Measurements from ENCODE around the gene BPI.
"Not testable (repeated sequence)": the region's sequence is repeated elsewhere in the genome, so short reads cannot be mapped to it uniquely, and the experiment has no call there.

BPI gene

DNA sequence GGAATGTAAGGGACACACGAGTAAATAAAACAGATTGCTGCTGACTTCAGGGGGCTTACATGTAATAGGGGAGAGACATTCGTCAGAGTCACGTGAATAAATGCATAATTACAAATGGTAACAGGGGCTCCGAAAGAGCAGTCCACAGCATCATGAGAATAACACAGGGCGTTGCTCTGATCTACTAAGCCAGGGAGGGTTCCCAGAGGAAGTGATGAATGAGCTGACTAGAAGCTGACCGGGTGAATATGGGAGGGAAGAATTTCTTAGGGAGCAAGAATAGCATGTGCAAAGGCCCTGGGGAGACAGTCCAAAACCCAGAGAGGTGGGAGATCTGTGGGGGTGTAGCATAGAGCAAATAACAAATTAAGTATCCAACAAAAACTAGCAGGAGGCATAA, 2.4 kb downstream of the BPI start:
- DNase-seq: no peak

DNA sequence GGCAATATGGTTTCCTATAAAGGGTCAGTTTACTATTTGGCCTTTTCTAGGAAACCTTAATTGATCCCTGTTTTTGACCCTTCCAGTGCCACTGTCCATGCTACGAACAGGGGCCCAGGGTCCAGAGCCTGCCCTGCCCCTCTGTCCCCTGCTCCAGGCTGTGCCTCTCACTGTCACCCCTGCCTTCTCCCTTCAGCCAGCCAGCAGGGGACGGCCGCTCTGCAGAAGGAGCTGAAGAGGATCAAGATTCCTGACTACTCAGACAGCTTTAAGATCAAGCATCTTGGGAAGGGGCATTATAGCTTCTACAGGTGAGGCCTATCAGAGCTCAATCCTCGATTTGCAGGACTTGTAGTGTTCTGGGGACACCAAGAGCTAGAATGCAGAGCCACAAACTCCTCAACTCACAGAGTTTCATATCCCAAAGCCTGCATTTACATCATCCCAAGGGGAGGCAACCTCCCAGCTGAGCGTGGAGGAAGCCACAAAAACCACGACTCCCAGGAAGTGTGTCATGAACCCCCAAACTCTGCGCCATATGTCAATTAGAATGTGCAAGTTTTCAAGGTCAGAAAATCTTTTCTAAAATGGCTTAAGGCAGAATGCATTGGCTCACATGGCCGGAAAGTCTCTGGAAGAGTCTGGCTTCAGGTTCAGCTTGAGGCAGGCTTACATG, 3.6 kb downstream of the BPI start:
- DNase-seq: no peak

DNA sequence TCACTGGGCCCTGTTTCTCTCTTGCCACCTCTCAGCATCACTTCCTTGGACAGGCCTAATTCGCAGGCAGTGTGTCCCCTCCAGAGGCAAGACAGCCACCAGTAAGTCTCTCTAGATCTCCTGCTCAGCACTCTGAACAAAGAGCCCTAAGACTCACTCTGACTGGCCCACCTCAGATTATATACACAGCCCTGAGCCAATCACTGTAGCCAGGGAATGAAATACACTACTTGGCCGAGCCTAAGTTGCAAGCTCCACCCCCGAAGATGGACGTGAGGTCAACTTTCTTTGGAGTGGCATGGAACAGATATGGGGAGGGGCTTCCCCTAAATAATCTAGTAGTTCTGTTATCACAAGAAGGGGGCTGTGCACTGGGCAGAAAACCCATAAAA, 4.1 kb downstream of the BPI start:
- DNase-seq: no peak

DNA sequence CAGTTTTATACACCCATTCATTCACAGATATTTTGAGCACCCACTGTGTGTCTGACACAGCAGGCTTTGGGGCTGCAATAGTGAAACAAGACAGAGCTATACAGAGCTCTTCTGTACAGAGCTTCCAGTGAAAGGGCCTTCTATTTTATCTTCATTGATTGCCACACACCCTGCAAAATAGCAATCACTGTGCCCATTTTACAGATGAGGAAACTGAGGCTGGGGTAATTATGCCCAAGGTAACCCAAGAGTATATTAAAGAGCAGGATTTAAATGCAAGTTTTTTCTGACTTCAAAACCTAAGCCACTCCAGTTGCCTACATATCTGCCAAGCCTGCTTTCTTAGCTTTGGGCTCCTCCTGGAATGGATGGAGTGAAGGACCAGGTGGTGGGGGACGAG, 4.5 kb downstream of the BPI start:
- no peak for DNase-seq

DNA sequence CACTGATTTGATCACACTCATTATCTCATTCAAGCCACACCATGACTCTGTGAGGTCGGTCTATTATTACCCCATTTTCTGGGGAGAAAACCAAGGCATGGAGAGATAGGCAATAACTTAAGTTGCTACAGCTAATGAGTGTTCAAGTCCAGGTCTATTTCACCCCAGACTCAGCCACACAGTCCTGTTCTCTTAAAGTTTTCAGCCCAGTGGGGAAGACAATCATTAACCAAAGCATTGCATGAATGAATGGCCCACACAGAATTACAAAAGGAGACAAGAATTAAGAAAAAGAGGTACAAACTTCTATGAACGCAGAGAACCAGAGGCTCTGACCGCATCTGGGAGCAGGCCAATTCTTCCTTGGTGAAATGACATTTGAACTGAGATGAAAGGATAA, 7.1 kb downstream of the BPI start:
- DNase-seq: no peak

DNA sequence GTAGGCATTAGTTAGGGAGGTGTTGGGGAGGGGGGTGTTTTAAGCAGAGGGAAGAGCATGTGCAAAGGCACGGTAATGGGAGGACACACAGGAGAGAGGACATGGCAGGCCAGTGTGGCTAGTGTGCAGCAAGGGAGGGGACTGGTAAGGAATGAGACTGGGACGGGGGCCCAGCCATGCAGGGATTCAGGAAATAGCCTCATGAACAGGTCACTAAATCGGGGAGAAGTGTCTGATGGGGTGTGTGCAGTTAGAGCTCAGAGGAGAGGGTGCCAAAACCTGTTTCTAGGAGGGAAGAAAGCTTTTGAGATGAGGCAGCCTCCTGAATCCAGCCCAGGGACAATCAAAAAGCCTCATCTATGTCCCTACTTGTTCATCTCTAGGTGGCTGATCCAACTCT, 7.5 kb downstream of the BPI start:
- no peak for DNase-seq

DNA sequence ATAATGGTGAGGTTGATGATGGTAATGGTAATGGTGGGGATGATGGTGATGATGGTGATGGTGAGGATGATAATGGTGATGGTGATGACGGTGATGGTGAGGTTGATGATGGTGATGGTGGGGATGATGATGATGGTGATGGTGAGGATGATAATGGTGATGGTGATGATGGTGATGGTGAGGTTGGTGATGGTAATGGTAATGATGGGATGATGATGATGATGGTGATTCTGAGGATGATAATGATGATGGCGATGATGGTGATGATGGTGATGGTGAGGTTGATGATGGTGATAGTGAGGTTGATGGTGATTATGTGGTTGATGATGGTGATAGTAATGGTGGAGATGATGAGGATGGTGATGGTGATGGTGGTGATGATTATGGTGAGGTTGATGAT, 9.7 kb downstream of the BPI start:
- no peak for DNase-seq

DNA sequence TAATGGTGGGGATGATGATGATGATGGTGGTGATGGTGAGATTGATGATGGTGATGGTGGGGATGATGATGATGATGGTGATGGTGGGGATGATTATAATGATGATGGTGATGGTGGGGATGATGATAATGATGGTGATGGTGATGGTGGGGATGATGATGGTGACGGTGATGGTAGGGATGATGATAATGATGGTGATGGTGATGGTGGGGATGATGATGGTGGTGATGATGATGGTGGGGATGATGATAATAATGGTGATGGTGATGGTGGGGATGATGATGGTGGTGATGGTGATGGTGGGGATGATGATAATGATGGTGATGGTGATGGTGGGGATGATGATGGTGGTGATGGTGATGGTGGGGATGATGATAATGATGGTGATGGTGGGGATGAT, 10.4 kb downstream of the BPI start:
- DNase-seq: not testable (repeated sequence)

DNA sequence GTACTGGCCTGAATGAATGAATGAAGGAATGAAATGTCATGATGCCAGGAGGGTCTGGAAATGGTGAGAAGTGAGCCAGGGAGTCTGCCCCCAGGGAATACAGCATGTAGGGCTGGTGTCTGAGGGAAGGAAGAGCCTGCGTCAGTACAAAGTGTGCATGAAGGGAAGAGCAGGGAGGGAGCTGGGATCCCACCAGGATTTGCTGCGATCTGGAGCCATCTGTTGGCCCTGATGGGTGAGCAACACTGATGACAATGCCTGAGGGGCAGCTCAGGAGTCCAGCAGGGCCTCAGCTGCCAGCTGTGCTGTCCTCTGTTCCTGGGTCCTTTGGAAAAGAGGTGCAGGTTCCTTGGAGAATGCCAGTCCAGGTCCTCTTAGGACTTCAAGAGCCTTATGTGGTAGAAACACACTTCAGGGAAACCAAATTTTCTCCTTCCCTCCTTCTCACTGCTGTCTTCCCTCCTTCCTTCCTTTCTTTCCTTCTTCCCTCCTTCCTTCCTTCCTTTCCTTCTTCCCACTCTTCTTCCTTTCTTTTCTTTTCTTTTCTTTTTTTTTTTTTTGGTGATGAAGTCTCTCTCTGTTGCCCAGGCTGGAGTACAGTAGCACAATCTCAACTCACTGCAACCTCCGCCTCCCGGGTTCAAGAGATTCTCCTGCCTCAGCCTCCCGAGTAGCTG, 11.5 kb downstream of the BPI start:
- no peak for DNase-seq

DNA sequence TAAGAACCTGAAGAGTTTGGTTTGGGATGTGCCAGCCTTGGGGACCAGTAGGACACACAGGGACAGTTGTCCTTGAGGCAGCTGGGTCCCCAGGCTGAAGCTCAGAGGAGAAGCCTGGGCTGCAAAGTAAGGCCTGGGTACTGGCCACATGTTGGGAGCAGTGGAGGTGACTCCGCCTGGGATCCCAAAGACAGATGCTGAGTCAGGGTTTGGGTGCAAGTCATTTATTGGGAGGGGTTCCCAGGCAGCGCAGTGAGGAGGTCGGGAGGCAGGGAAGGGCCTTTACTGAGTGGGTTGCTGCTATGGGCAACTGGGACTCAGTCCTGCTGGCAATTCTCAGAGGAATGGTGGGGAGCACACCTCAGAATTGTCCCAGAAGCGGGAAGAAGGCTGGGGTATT, 12.4 kb downstream of the BPI start:
- DNase-seq: no peak

DNA sequence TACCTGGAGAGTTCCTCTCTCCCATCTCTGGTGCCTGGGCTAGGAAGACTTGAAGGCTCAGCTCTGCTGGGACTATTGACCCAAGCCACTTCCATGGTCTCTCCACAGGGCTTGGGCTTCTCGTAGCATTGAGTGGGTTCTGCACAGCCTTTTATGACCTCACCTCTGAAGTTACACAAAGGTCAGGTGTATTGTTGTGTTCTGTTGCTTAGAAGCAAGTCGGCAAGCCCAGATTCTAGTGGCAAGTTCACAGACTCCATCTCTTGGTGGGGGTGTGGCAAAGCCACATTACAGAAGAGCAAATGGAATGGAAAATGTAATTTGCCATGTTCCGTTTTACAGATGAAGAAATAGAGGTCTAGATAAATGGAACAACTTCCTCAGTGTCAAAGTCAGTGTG, 13.5 kb downstream of the BPI start:
- DNase-seq: no peak

DNA sequence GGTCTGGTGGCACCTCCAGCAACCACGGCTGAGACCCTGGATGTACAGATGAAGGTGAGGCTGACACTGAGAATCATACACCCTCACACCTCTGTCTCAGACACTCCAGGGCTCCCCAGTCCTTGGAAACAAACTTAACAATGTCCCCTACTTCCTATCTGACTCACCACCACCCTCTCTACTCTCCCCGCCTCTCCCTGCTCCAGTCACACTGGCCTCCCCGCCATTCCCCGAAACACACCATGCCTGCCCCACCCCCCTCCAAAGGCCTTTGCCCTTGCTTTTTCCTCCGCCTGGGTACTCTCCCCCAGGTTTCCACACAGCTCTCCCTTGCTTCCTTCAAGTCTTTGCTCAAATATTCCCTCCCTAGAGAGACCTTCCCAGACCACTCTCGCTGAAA, 16.3 kb downstream of the BPI start:
- DNase-seq: no peak

DNA sequence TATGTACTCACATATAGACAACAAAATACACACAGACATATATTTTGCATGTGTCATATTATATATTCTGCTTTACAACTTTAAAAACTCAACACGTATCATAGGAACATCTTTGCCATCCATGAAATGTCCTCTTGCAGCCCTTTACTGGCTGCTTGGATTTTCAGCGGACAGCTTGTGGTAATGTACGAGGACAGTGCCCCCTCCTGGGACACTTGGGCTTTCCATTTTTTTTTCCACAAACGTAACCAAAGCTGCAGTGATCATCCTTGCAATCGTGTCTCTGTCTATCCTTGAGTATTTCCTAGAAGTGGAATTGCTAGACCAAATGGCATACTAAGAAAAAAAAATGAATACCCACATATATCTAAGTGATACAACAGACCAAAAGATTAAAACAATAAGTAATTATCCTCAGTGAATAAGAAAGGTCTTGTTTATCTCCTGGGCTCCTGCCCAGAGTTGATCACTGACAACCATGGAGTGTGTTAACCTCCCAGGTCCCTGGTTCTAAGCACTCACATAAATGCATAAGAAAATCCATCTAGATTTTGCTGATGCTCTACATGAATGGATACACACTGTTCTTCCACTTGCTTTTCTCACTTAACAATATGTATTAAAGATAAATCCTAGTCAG, 18.1 kb downstream of the BPI start:
- DNase-seq: no peak

DNA sequence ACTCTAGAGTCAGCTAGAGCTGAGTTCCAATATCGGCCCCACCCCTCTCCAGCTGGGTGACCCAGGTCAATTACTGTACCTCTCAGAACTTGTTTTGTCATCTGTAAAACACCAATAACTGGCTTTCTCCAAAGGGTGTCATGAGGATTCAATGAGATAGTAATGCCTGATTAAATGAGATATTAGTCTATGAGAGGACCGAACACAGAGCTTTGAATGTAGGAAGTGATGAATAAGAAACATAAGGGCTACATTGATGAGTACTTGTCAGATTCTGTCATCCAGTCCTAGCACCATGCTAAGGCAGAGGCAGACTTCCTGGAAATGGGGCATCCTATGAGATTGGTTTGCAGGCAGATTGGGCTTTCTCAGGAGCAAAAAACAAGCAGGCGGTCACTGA, 20.2 kb downstream of the BPI start:
- DNase-seq: no peak

DNA sequence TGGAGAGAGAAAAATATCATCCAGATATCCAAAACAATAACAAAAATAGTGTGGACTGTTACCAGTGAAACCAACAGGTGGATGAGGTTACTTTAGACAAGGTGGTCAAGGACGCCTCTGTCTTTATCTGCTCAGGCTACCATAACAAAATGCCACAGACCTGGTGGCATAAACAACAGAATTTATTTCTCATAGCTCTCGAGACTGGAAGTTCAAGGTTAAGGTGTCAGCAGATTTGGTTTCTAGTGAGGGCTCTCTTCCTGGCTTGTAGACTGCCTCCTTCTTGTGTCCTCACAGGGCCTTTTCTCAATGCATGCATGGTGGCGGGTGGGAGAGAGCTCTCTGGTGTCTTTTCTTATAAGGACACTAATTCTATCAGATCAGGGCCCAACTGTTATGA, 21.2 kb downstream of the BPI start:
- DNase-seq: no peak

DNA sequence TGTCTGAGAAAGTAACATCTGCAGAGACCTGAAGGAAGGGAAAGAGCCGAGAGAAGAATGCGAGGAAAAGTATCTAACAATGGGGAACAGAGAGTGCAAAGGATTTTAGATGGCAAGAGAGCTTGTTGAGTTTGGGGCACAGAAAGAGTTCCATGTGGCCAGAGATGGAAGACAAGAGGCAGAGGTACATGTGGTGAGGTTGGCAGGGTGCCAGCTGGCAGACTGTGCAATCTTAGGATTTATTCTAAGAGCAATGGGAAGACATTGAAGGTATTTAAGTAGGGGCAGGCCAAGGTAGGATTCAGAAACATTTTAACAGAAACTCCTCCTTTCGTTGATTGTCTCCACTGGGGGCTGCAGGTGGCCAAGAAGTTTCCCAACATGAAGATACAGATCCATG, 21.9 kb downstream of the BPI start:
- no peak for DNase-seq

DNA sequence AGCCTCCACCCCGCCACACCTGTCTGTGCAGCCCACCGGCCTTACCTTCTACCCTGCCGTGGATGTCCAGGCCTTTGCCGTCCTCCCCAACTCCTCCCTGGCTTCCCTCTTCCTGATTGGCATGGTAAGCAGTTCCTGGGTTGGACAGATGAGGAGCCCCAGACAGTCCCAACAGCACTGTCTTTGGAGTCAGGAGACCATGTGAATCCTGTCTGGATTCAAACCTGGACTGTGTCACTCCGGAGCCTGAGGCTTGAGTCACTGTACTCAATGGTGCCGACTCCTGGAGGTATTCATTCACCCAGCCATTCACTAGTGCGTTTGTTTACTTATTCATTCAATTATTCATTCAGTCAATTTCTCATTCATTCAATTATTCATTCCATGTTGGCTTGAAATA, 22.4 kb downstream of the BPI start:
- no peak for DNase-seq

DNA sequence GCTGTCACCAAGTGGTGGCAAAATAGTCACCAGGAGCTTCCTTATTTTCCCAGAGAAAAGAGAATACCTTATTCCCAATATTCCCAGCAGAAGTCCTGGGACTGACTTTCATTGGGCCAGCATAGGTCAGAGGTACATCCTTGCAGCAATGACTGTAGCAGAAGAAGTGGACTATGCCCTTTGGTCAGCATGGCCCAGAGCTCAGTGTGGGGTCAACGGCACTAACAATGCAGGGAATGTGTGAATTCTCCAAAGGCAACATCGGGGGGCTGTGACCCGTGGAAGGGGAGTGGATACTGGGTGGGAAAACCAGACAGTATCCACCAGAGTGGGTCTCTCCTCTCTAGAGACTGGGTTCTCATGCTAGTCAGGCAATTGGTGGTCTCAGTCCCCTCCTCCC, 26.7 kb downstream of the BPI start:
- DNase-seq: no peak

DNA sequence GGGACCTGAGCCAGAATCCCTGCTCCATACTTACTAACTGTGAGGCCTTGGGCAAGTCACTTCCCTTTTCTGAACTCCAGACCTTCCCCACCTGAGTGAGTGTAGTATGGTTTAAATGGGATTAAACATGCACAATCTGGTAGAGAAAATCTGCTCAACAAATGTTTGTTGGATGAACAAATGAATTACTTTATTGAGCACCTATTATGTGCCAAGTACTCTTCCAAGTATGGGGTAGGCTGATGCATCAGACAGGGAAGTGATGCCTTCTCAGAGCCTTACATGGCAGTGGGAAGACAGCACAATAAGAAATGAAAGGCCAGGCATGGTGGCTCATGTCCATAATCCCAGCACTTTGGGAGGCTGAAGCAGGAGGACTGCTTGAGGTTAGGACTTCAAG, 27.3 kb downstream of the BPI start:
- DNase-seq: no peak

DNA sequence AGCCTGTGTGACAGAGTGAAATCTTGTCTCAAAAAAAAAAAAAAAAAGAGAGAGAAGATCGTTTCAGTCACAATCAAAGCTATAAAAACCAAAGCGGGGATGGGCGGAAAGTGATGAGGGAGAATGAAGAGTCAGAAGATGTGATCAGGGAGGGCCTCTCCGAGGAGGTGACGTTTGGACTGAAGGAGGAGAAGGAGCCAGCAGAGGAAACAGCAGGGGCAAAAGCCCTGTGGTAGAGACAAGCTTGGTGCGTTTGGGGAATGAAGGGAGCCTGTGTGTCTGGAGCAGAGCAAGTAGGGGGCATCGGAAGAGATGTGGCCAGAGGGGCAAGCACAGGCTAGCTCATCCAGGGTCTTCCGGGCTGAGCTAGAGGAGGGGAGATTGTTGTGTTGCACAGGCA, 27.9 kb downstream of the BPI start:
- no peak for DNase-seq

DNA sequence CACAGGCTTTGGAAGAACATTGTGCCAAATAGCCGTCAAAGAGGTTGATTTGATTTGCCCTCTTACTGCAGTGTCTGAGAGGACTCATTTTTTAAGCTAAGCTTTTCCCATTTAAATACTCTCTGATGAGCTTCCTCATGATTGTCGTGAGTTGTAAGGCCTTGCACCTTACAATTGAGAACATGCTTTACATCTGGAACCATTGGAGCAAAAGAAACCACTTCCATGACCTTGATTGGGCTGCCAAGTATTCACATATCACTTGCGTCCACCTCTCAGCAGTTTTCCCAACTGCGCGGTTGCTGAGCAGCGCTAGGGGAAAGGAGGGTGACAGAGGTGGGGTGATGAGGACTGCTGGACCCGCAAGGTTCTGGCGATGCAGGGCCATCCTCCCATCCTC, 30.1 kb downstream of the BPI start:
- DNase-seq: no peak

DNA sequence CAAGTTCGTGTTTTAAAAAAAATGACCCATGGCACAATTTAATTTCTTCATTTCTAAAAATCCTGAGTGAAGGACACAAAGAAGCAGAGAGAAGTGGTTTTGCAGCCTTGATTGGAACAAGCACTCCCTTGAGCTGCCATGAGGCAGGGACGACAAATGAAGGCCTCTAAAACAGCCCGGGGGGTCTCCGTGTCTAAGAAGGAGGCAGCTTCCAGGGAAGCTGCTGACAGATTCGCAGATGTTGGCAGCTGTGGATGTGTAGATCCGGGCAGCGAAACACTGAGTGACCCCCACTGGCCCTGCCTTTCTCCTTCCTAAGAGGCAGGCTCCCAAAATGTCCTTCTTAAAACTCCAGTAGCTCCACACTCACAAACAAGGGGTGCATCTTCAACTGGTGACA, 32.8 kb downstream of the BPI start:
- no peak for DNase-seq

DNA sequence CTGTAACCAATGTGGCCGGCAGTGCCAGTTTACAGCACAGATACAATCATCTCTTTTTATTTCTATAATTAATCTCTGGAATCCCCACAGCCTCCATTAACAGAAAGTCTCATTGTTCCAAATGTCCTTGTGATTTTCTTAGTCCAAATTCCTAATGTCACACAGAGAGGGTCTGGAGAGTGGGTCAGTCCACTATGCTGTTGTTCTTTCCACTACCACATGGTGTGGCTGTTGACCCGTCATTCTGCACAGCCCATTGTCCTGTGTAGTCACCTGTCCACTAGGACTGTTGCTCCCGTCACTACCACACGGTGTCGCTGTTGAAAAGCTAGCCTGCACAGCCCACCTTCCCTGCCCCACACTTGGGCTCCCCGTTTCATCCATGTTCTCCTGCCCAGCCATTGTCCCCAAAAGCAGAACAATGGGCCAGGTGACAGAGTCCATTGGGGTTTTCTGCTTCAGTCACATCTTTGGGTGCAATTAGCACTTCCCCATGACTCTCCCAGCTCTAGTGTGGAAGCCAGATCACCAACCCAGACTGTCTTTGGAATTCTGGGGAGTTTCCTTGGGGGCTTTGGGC, 33.7 kb downstream of the BPI start:
- peak; percentile 24 for DNase-seq

DNA sequence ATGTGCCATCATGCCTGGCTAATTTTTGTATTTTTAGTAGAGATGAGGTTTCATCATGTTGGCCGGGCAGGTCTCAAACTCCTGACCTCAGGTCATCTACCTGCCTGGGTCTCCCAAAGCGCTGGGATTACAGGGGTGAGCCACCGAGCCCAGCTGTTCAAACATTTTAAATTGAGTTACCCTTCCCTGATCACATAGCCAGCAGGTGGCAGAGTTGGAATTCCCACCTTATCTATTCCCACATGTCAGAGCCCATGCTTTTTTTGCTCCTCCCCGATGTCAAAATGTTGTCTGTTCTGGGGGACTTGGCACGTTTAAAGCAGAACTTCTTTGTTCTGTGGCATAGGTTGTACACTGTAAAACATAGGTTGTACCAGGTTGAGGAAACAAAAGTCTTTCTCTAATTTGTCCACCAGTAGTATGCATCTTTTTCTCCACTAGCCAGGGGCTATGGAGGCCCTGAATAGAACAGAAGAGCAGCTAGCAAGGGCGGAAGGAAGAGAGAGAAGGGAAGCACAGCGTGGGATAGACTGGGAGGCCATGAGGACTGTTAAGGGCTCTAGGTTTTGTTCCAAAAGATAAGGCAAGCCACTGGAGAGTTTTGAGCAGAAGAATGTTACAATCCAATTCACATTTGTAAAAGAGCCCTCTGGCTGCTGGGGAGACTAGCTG, 35.0 kb downstream of the BPI start:
- DNase-seq: no peak

Data from activated CD4-positive, alpha-beta T cell treated with anti-CD3 and anti-CD28 coated beads, Interleukin-2, Interleukin-6, amounts not matched to agents 100 ng/mL and 50 ng/mL, durations not matched to agents 16 hours and 8 hours (primary cell).